Loucy (cell line): ENCODE measurements around the gene TMEM121.

Experiments
- H2AFZ ChIP-seq: fragments of 200-600 bp; sonication (generic); 2 replicates; pipeline ENCODE4 v1.6.0; 2016; ENCODE audit warnings: antibody characterized with exemption, mild to moderate bottlenecking, low read length, moderate library complexity
- H3F3A ChIP-seq: fragments of 200-600 bp; 2 replicates; pipeline ENCODE4 v1.6.0; 2016; ENCODE audit warnings: antibody characterized with exemption, low read depth, mild to moderate bottlenecking
- H3K27me3 ChIP-seq: fragments of 200-600 bp; sonication (generic); 2 replicates; pipeline ENCODE4 v1.6.1; 2014; ENCODE audit warnings: low read length, mild to moderate bottlenecking; ENCODE audit not compliant: insufficient read depth, poor library complexity, severe bottlenecking
- H3K36me3 ChIP-seq: fragments of 200-600 bp; sonication (generic); 2 replicates; pipeline ENCODE4 v1.6.1; 2016; ENCODE audit warnings: low read length; ENCODE audit not compliant: insufficient read depth
- H3K4me1 ChIP-seq: fragments of 200-600 bp; sonication (generic); 2 replicates; pipeline ENCODE4 v1.5.1; 2014; ENCODE audit warnings: low read length, mild to moderate bottlenecking; ENCODE audit not compliant: insufficient read depth, poor library complexity, severe bottlenecking
- H3K4me2 ChIP-seq: fragments of 200-600 bp; sonication (generic); 2 replicates; pipeline ENCODE4 v1.6.0; 2014; ENCODE audit warnings: antibody characterized with exemption, low read length, low read depth, mild to moderate bottlenecking; ENCODE audit not compliant: poor library complexity, severe bottlenecking
- H3K4me3 ChIP-seq: fragments of 200-600 bp; sonication (generic); 2 replicates; pipeline ENCODE4 v1.5.1; 2014; ENCODE audit warnings: low read length, mild to moderate bottlenecking, mixed read lengths; ENCODE audit not compliant: poor library complexity, severe bottlenecking
- H3K79me2 ChIP-seq: fragments of 200-600 bp; sonication (generic); 2 replicates; pipeline ENCODE4 v1.6.1; 2014; ENCODE audit warnings: low read length; ENCODE audit not compliant: insufficient read depth
- H3K9ac ChIP-seq: fragments of 200-600 bp; sonication (generic); 2 replicates; pipeline ENCODE4 v1.6.0; 2014; ENCODE audit warnings: mild to moderate bottlenecking, low read depth, low read length, moderate library complexity; ENCODE audit not compliant: poor library complexity, severe bottlenecking
- H3K9me2 ChIP-seq: fragments of 200-600 bp; sonication (generic); replicated peaks from 2 replicates; pipeline ENCODE4 v1.6.1; 2016; ENCODE audit warnings: low read depth, low read length, mixed read lengths
- H3K9me3 ChIP-seq: fragments of 200-600 bp; sonication (generic); 2 replicates; pipeline ENCODE4 v1.6.1; 2014; ENCODE audit warnings: mild to moderate bottlenecking, antibody characterized with exemption, low read length, low read depth; ENCODE audit not compliant: insufficient read depth
- H4K20me1 ChIP-seq: fragments of 200-600 bp; sonication (generic); 2 replicates; pipeline ENCODE4 v1.6.0; 2014; ENCODE audit warnings: antibody characterized with exemption, low read length, mild to moderate bottlenecking; ENCODE audit not compliant: insufficient read depth, poor library complexity, severe bottlenecking
- CTCF ChIP-seq: fragments of 200-600 bp; sonication (generic); conservative IDR thresholded peaks from 2 replicates; pipeline ENCODE4 v1.5.1; 2014; ENCODE audit warnings: mild to moderate bottlenecking, antibody characterized with exemption, low read length
- EZH2phosphoT487 ChIP-seq: fragments of 200-600 bp; IDR thresholded peaks from 2 replicates; pipeline ENCODE4 v1.6.1; 2018; ENCODE audit warnings: antibody characterized with exemption, mild to moderate bottlenecking, moderate library complexity, borderline replicate concordance

The TMEM121 gene

GRCh38 chr14:105487449-105487985, 38.9 kb upstream of the TMEM121 start:
- H2AFZ ChIP-seq = no peak overlapping the region
- TF ChIP-seq EZH2phosphoT487 (no peak), CTCF (no peak)
- H4K20me1 ChIP-seq = peaks cover 8% of the 10 kb centered on the region
- no peaks in the 10 kb centered on the region for H3K9me2 ChIP-seq
- no peaks in the 10 kb centered on the region for H3K27me3 ChIP-seq
- H3K4me2 ChIP-seq = no peak overlapping the region
- no peaks in the 10 kb centered on the region for H3K36me3 ChIP-seq
- H3K9ac ChIP-seq = no peak overlapping the region
- no peak overlapping the region for H3K4me3 ChIP-seq
- no peaks in the 10 kb centered on the region for H3F3A ChIP-seq
- peaks cover 9% of the 10 kb centered on the region for H3K79me2 ChIP-seq
- peaks cover 26% of the 10 kb centered on the region for H3K4me1 ChIP-seq
- no peaks in the 10 kb centered on the region for H3K9me3 ChIP-seq

GRCh38 chr14:105487986-105488777, 38.2 kb upstream of the TMEM121 start:
- Histone ChIP-seq H3K4me1 (peaks cover 29% of the 10 kb centered on the region), H2AFZ (no peak overlapping the region), H3K9me2 (no peaks in the 10 kb centered on the region), H3K4me2 (peak overlapping the region; percentile 89), H4K20me1 (peaks cover 14% of the 10 kb centered on the region), H3K36me3 (no peaks in the 10 kb centered on the region), H3K9me3 (no peaks in the 10 kb centered on the region), H3K9ac (no peak overlapping the region), H3K27me3 (no peaks in the 10 kb centered on the region), H3F3A (no peaks in the 10 kb centered on the region), H3K79me2 (peaks cover 14% of the 10 kb centered on the region), H3K4me3 (no peak overlapping the region)
- TF ChIP-seq CTCF = no peak
- TF ChIP-seq EZH2phosphoT487 = no peak

GRCh38 chr14:105488781-105489541, 37.4 kb upstream of the TMEM121 start:
- Histone ChIP-seq H3K27me3 (no peaks in the 10 kb centered on the region), H4K20me1 (peaks cover 16% of the 10 kb centered on the region), H3K4me1 (peaks cover 29% of the 10 kb centered on the region), H3K79me2 (peaks cover 15% of the 10 kb centered on the region), H3F3A (no peaks in the 10 kb centered on the region), H3K36me3 (no peaks in the 10 kb centered on the region), H3K9me3 (no peaks in the 10 kb centered on the region), H3K4me3 (peak overlapping the region; percentile 84), H2AFZ (no peak overlapping the region), H3K9me2 (no peaks in the 10 kb centered on the region), H3K4me2 (peak overlapping the region; percentile 89), H3K9ac (peak overlapping the region; percentile 84)
- TF ChIP-seq EZH2phosphoT487 = no peak
- TF ChIP-seq CTCF = no peak
